Liver (tissue), 9 donors: ENCODE measurements around the gene AFDN. TPM values are rescaled to one million over a fixed set of nuclear protein-coding genes. Genes with fewer than 3 reads are reported as not detected.

Experiments used
- DNase-seq: peaks from one replicate; pipeline ENCODE4 v3.0.0-alpha.2; 2017; ENCODE audit warnings: low spot score
- H3K27ac ChIP-seq, 2 donors: one replicate each; pipeline ENCODE4 v1.7.0; 2013; ENCODE audit warnings: inconsistent platforms in 2 of 2, low read length in 2 of 2, control low read depth in 1 of 2, low read depth in 1 of 2, mild to moderate bottlenecking in 1 of 2
- H3K27me3 ChIP-seq, 4 donors: one replicate each; pipeline versions ENCODE4 v1.6.1 to v1.7.0; 2013; ENCODE audit warnings: low read length in 3 of 4, inconsistent platforms in 1 of 4, mild to moderate bottlenecking in 1 of 4, moderate library complexity in 1 of 4; ENCODE audit not compliant: control insufficient read depth in 4 of 4, insufficient read depth in 4 of 4
- H3K36me3 ChIP-seq, 4 donors: one replicate each; pipeline versions ENCODE4 v1.6.1 to v1.7.0; 2013; ENCODE audit warnings: low read length in 3 of 4, mild to moderate bottlenecking in 3 of 4, low read depth in 1 of 4, moderate library complexity in 1 of 4; ENCODE audit not compliant: control insufficient read depth in 4 of 4, insufficient read depth in 3 of 4
- H3K4me1 ChIP-seq, 4 donors: one replicate each; pipeline versions ENCODE4 v1.6.1 to v1.7.0; 2013; ENCODE audit warnings: low read length in 3 of 4, mild to moderate bottlenecking in 3 of 4, moderate library complexity in 1 of 4; ENCODE audit not compliant: control insufficient read depth in 4 of 4, insufficient read depth in 4 of 4
- H3K4me3 ChIP-seq, 3 donors: one replicate each; pipeline versions ENCODE4 v1.6.1 to v1.7.0; 2013; ENCODE audit warnings: low read length in 3 of 3, control low read depth in 1 of 3, low read depth in 1 of 3, mild to moderate bottlenecking in 1 of 3
- H3K9ac ChIP-seq, 2 donors: one replicate each; pipeline ENCODE4 v1.7.0; 2013; ENCODE audit warnings: low read length in 2 of 2, mild to moderate bottlenecking in 2 of 2, moderate library complexity in 2 of 2, control low read depth in 1 of 2, low read depth in 1 of 2
- H3K9me3 ChIP-seq, 4 donors: one replicate each; pipeline versions ENCODE4 v1.6.1 to v1.7.0; 2013; ENCODE audit warnings: low read length in 3 of 4; ENCODE audit not compliant: control insufficient read depth in 4 of 4
- ATF3 ChIP-seq: IDR thresholded peaks from 2 replicates; pipeline ENCODE4 v1.6.1; 2016; ENCODE audit warnings: antibody characterized with exemption
- CTCF ChIP-seq: fragments of 150-350 bp; IDR thresholded peaks from 2 replicates; pipeline ENCODE4 v1.5.1; 2017; ENCODE audit warnings: improper control_type of control experiment, low read depth, low read length; ENCODE audit not compliant: missing input control
- EGR1 ChIP-seq, 2 donors: IDR thresholded peaks; 2 replicates each; pipeline ENCODE4 v1.6.1; 2016 to 2018; ENCODE audit warnings: antibody characterized with exemption in 2 of 2, low read depth in 2 of 2
- FOXA1 ChIP-seq: IDR thresholded peaks from 2 replicates; pipeline ENCODE4 v1.6.1; 2016; ENCODE audit warnings: antibody characterized with exemption
- FOXA2 ChIP-seq: IDR thresholded peaks from 2 replicates; pipeline ENCODE4 v1.6.1; 2016; ENCODE audit warnings: antibody characterized with exemption
- GABPA ChIP-seq, 2 donors: IDR thresholded peaks in 1 of 2; conservative IDR thresholded peaks in 1 of 2; 2 replicates each; pipeline ENCODE4 v1.6.1; 2016; ENCODE audit warnings: antibody characterized with exemption in 2 of 2, mild to moderate bottlenecking in 1 of 2, moderate library complexity in 1 of 2
- HNF4A ChIP-seq, 2 donors: conservative IDR thresholded peaks; 2 replicates each; pipeline ENCODE4 v1.6.1; 2016; ENCODE audit warnings: antibody characterized with exemption in 2 of 2, mild to moderate bottlenecking in 2 of 2
- HNF4G ChIP-seq: IDR thresholded peaks from 2 replicates; pipeline ENCODE4 v1.6.1; 2016; ENCODE audit warnings: antibody characterized with exemption
- JUND ChIP-seq, 2 donors: IDR thresholded peaks; 2 replicates each; pipeline ENCODE4 v1.6.1; 2016; ENCODE audit warnings: antibody characterized with exemption in 2 of 2
- MAX ChIP-seq: IDR thresholded peaks from 2 replicates; pipeline ENCODE4 v1.6.1; 2016; ENCODE audit warnings: antibody characterized with exemption
- NR2F2 ChIP-seq: IDR thresholded peaks from 2 replicates; pipeline ENCODE4 v1.6.1; 2016; ENCODE audit warnings: antibody characterized with exemption
- RAD21 ChIP-seq, 2 donors: IDR thresholded peaks; 2 replicates each; pipeline ENCODE4 v1.6.1; 2016; ENCODE audit warnings: antibody characterized with exemption in 2 of 2, mild to moderate bottlenecking in 2 of 2
- REST ChIP-seq: IDR thresholded peaks from 2 replicates; pipeline ENCODE4 v1.6.1; 2016; ENCODE audit warnings: antibody characterized with exemption, mild to moderate bottlenecking
- RXRA ChIP-seq, 2 donors: IDR thresholded peaks; 2 replicates each; pipeline ENCODE4 v1.6.1; 2017 to 2018; ENCODE audit warnings: antibody characterized with exemption in 2 of 2, mild to moderate bottlenecking in 1 of 2
- SP1 ChIP-seq: IDR thresholded peaks from 2 replicates; pipeline ENCODE4 v1.6.1; 2018; ENCODE audit warnings: antibody characterized with exemption, mild to moderate bottlenecking
- TAF1 ChIP-seq: conservative IDR thresholded peaks from 2 replicates; pipeline ENCODE4 v1.6.1; 2016; ENCODE audit warnings: antibody characterized with exemption, mild to moderate bottlenecking
- YY1 ChIP-seq: IDR thresholded peaks from 2 replicates; pipeline ENCODE4 v1.6.1; 2016; ENCODE audit warnings: antibody characterized with exemption, mild to moderate bottlenecking
- ZBTB33 ChIP-seq: IDR thresholded peaks from 2 replicates; pipeline ENCODE4 v1.6.1; 2016; ENCODE audit warnings: antibody characterized with exemption
- WGBS: extraction: QIAGEN DNeasy Blood & Tissue Kit; methylation state at CpG from one replicate; pipeline ENCODE4 v1.1.7; 2013; 5-methylcytosine and 5-hydroxymethylcytosine counted together
- polyA plus RNA-seq, 2 donors: library from polyadenylated mRNA; stranded (reverse) in 1 of 2; unstranded in 1 of 2; fragments of 200-250 nt in 1 of 2; fragments of >200 nt in 1 of 2; fragmentation: Nextera tagmentation in 1 of 2; extraction: Ambion mirVana in 1 of 2; gene quantifications; one replicate each; pipeline versions ENCODE4 v1.2.1 to v1.2.3, GENCODE V29; 2013 to 2015
- total RNA-seq, 2 donors: library from RNA; depleted of rRNA; stranded (reverse); fragments of >200 nt; gene quantifications; one replicate each; pipeline ENCODE4 v1.2.3, GENCODE V29; 2014
- donor health status: healthy.
- donor health status: healthy.
- donor health status: healthy.
- donor health status: healthy.
- donor health status: healthy.

Gene AFDN
- total and polyA plus RNA-seq, 4 donors, result 21.3 to 145 (median 29.3) TPM

GRCh38 chr6:167832497-167833395, 6.0 kb downstream of the AFDN start:
- 14% methylated on average over 4 of the region's 4 CpGs for WGBS
- TF ChIP-seq HNF4G (no peak), FOXA2 (no peak), EGR1 (IDR thresholded peaks at IDR 0.05; ENCODE audit: low read depth in 2 of 2) (no peak), NR2F2 (no peak), ZBTB33 (no peak), FOXA1 (no peak), REST (no peak), RAD21 (IDR thresholded peaks at IDR 0.05) (peak in 1 of 2 donors; percentile 35), SP1 (no peak), JUND (IDR thresholded peaks at IDR 0.05) (no peak), TAF1 (no peak), RXRA (IDR thresholded peaks at IDR 0.05) (no peak), CTCF (no peak), HNF4A (conservative IDR thresholded peaks at IDR 0.05) (peak in 1 of 2 donors; percentile 4), MAX (no peak), GABPA (IDR thresholded peaks at IDR 0.05 in 1 of 2, conservative IDR thresholded peaks at IDR 0.05 in 1 of 2) (no peak), YY1 (peak; percentile 23), ATF3 (no peak)
- H3K9me3 ChIP-seq, result no peaks in the 10 kb centered on the region
- no peak overlapping the region for H3K9ac ChIP-seq
- no peak for DNase-seq
- H3K4me1 ChIP-seq, result peaks cover 5 to 20% (median 11%) of the 10 kb centered on the region in 4 donors
- no peaks in the 10 kb centered on the region for H3K36me3 ChIP-seq
- H3K27me3 ChIP-seq, result no peaks in the 10 kb centered on the region
- H3K4me3 ChIP-seq, result no peak overlapping the region
- H3K27ac ChIP-seq, result peak overlapping the region; percentile 11 to 42
